Fibroblast of lung (primary cell): ENCODE data around the gene NELFB. TPM values are rescaled to one million over a fixed set of nuclear protein-coding genes. Genes with fewer than 3 reads are reported as not detected.

Source experiments
- DNase-seq, 2 donors: peaks; one replicate each; pipeline versions ENCODE4 v3.0.0 to v3.0.0-alpha.2; 2010; ENCODE audit warnings: low read depth in 2 of 2
- H2AFZ ChIP-seq: 2 replicates; pipeline ENCODE4 v1.5.1; 2012; ENCODE audit warnings: low read length, control low read depth, inconsistent platforms
- H3K27ac ChIP-seq: 2 replicates; pipeline ENCODE4 v1.5.1; 2011; ENCODE audit warnings: low read length, control low read depth; ENCODE audit not compliant: insufficient read depth
- H3K27me3 ChIP-seq: 2 replicates; pipeline ENCODE4 v1.5.1; 2011; ENCODE audit warnings: mild to moderate bottlenecking, low read length; ENCODE audit not compliant: control insufficient read depth, insufficient read depth
- H3K36me3 ChIP-seq: 2 replicates; pipeline ENCODE4 v1.5.1; 2011; ENCODE audit warnings: low read length; ENCODE audit not compliant: control insufficient read depth, insufficient read depth
- H3K4me1 ChIP-seq: 2 replicates; pipeline ENCODE4 v1.5.1; 2011; ENCODE audit warnings: low read length; ENCODE audit not compliant: control insufficient read depth, insufficient read depth; ENCODE audit errors: extremely low read depth
- H3K4me2 ChIP-seq: 2 replicates; pipeline ENCODE4 v1.5.1; 2011; ENCODE audit warnings: low read length, control low read depth; ENCODE audit not compliant: insufficient read depth; ENCODE audit errors: extremely low read depth
- H3K4me3 ChIP-seq, 4 experiments: fragments of 200-600 bp in 1 of 4; sonication (generic) in 1 of 4; replicated peaks in 1 of 4; 2 replicates each; pipeline ENCODE4 v1.5.1; 2011 to 2016; ENCODE audit warnings: low read length in 4 of 4, low read depth in 3 of 4, mild to moderate bottlenecking in 3 of 4, control low read depth in 2 of 4, inconsistent platforms in 1 of 4, mixed read lengths in 1 of 4; ENCODE audit not compliant: insufficient read depth in 1 of 4; ENCODE audit errors: control extremely low read depth in 1 of 4
- H3K79me2 ChIP-seq: 2 replicates; pipeline ENCODE4 v1.5.1; 2012; ENCODE audit warnings: mild to moderate bottlenecking, low read length, inconsistent platforms; ENCODE audit not compliant: control insufficient read depth, insufficient read depth
- H3K9ac ChIP-seq: 2 replicates; pipeline ENCODE4 v1.5.1; 2011; ENCODE audit warnings: mild to moderate bottlenecking, low read length, control low read depth; ENCODE audit not compliant: insufficient read depth
- H3K9me3 ChIP-seq: 2 replicates; pipeline ENCODE4 v1.5.1; 2012; ENCODE audit warnings: low read depth, low read length; ENCODE audit not compliant: control insufficient read depth, insufficient read depth
- H4K20me1 ChIP-seq: 2 replicates; pipeline ENCODE4 v1.5.1; 2011; ENCODE audit warnings: low read length; ENCODE audit not compliant: control insufficient read depth, insufficient read depth; ENCODE audit errors: extremely low read depth
- EZH2 ChIP-seq: IDR thresholded peaks from 2 replicates; pipeline ENCODE4 v1.5.1; 2012; ENCODE audit warnings: low read length, control low read depth, mild to moderate bottlenecking; ENCODE audit errors: missing control alignments
- polyA plus RNA-seq, 2 donors: library from polyadenylated mRNA; depleted of rRNA in 1 of 2; stranded (reverse) in 1 of 2; unstranded in 1 of 2; fragments of >200 nt; gene quantifications; 2 replicates each; pipeline ENCODE4 v1.2.1, GENCODE V29; 2011 to 2012; ENCODE audit warnings: missing spikeins in 1 of 2
- total RNA-seq: library from RNA; depleted of rRNA; stranded (reverse); fragments of >200 nt; gene quantifications from 2 replicates; pipeline ENCODE4 v1.2.1, GENCODE V29; 2014
- TF ChIP-seq, protein P1 (sequence below), 2 donors: IDR thresholded peaks in 1 of 2; conservative IDR thresholded peaks in 1 of 2; 1 replicate in 1 of 2; 2 replicates in 1 of 2; pipeline ENCODE4 v1.5.1; 2011 to 2012; ENCODE audit warnings: low read length in 2 of 2, control low read depth in 1 of 2, inconsistent platforms in 1 of 2, low read depth in 1 of 2, mild to moderate bottlenecking in 1 of 2

The NELFB gene
- total and polyA plus RNA-seq, 2 donors (not counting 1 experiment from before 2014, with no cell fraction given), result 23.5 to 50.0 TPM

DNA sequence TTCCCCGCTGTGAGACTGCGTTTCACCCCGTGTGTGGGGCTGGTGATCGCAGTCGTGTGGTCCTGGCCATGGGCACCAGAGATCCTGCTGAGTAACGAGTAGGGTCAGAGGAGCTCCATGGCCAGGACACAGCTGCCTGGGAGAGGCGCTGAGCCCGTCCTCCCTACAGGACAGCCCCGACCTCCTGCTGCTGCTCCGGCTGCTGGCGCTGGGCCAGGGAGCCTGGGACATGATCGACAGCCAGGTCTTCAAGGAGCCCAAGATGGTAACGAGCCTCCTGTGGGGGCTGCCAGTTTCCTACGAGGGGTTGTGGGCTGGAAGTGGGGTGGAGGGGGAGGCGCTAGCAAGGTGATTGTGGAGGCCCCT is 11.0 kb downstream of the NELFB start:
- Histone ChIP-seq H3K4me2 (no peak overlapping the region), H3K79me2 (no peaks in the 10 kb centered on the region), H3K4me3 (no peak overlapping the region), H2AFZ (no peak overlapping the region), H3K9ac (no peak overlapping the region), H3K27ac (no peak overlapping the region), H3K36me3 (peaks cover 33% of the 10 kb centered on the region), H3K9me3 (no peaks in the 10 kb centered on the region), H4K20me1 (no peaks in the 10 kb centered on the region), H3K27me3 (no peaks in the 10 kb centered on the region), H3K4me1 (peaks cover 11% of the 10 kb centered on the region)
- TF ChIP-seq, protein P1, sequence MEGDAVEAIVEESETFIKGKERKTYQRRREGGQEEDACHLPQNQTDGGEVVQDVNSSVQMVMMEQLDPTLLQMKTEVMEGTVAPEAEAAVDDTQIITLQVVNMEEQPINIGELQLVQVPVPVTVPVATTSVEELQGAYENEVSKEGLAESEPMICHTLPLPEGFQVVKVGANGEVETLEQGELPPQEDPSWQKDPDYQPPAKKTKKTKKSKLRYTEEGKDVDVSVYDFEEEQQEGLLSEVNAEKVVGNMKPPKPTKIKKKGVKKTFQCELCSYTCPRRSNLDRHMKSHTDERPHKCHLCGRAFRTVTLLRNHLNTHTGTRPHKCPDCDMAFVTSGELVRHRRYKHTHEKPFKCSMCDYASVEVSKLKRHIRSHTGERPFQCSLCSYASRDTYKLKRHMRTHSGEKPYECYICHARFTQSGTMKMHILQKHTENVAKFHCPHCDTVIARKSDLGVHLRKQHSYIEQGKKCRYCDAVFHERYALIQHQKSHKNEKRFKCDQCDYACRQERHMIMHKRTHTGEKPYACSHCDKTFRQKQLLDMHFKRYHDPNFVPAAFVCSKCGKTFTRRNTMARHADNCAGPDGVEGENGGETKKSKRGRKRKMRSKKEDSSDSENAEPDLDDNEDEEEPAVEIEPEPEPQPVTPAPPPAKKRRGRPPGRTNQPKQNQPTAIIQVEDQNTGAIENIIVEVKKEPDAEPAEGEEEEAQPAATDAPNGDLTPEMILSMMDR (conservative IDR thresholded peaks at IDR 0.05 in 1 of 2, IDR thresholded peaks at IDR 0.05 in 1 of 2; ENCODE audit: low read depth in 1 of 2, low read length in 2 of 2), result no peak
- TF ChIP-seq EZH2, result no peak
- DNase-seq, result no peak

DNA sequence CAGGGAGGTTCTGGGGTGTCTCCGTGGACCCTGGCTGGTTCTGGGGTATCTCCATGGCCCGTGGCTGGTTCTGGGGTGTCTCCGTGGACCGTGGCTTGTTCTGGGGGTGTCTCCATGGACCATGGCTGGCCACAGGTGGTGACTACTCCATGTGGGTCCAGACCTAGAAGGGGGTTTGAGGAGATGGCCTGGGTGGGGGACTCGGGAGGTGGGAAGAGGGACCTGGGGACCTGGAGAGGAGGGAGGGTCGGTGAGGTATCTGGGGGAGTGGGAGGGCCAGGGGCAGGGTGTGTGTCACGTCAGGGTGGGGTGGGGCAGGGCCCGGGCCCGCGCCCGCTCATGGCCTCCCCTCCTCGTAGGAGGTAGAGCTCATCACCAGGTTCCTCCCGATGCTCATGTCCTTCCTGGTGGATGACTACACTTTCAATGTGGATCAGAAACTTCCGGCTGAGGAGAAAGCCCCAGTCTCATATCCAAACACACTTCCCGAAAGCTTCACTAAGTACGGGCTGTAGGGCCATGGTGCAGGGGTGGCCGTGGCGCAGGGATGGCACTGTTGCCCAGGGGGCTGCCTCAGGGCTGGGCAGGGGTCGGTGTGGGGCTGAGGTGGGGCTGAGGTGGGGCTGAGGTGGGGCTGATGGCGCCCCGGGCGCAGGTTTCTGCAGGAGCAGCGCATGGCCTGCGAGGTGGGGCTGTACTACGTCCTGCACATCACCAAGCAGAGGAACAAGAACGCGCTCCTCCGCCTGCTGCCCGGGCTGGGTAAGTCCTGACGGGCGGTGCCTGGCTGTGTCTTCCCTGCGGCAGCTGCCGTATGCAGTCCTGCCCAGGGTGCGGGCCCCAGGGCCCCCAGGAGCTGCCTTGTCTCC is 11.7 kb downstream of the NELFB start:
- peaks cover 11% of the 10 kb centered on the region for H3K4me1 ChIP-seq
- H3K4me2 ChIP-seq, result no peak overlapping the region
- H3K9me3 ChIP-seq, result no peaks in the 10 kb centered on the region
- H3K27me3 ChIP-seq, result no peaks in the 10 kb centered on the region
- no peaks in the 10 kb centered on the region for H4K20me1 ChIP-seq
- H2AFZ ChIP-seq, result no peak overlapping the region
- H3K4me3 ChIP-seq, result no peak overlapping the region
- no peak overlapping the region for H3K27ac ChIP-seq
- no peak overlapping the region for H3K9ac ChIP-seq
- no peak for TF ChIP-seq EZH2
- TF ChIP-seq, protein P1 (conservative IDR thresholded peaks at IDR 0.05 in 1 of 2, IDR thresholded peaks at IDR 0.05 in 1 of 2; ENCODE audit: low read depth in 1 of 2, low read length in 2 of 2), result no peak
- H3K36me3 ChIP-seq, result peaks cover 36% of the 10 kb centered on the region
- H3K79me2 ChIP-seq, result no peaks in the 10 kb centered on the region
- DNase-seq, result no peak

DNA sequence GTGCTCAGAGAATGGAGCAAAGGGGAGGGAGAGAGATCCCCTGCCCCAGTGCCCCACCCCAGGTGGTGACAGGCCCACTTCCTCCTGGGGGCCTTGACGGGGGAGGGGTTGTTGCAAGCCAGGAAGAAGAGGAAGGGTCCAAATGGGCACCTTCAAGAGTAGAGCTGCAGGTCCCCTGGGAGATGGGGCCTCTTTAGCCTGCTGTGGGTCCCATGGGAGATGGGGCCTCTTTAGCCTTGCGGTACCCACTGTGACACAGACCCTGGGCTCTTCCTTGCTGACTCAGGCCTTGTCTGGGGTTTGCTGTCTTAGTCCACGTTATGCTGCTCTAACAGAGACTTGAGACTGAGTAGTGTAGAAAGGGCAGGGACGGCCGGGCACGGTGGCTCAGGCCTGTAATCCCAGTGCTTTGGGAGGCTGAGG is 12.8 kb downstream of the NELFB start:
- Histone ChIP-seq H3K4me3 (no peak overlapping the region), H3K27ac (peak overlapping the region; percentile 67), H2AFZ (no peak overlapping the region), H4K20me1 (no peaks in the 10 kb centered on the region), H3K27me3 (no peaks in the 10 kb centered on the region), H3K4me2 (no peak overlapping the region), H3K9ac (no peak overlapping the region), H3K4me1 (peaks cover 11% of the 10 kb centered on the region), H3K36me3 (peaks cover 42% of the 10 kb centered on the region), H3K9me3 (no peaks in the 10 kb centered on the region), H3K79me2 (no peaks in the 10 kb centered on the region)
- DNase-seq, result no peak
- TF ChIP-seq, protein P1 (conservative IDR thresholded peaks at IDR 0.05 in 1 of 2, IDR thresholded peaks at IDR 0.05 in 1 of 2; ENCODE audit: low read depth in 1 of 2, low read length in 2 of 2), result no peak
- no peak for TF ChIP-seq EZH2
